ENCODE measurements around the gene AKAP13. TPM values are rescaled to one million over a fixed set of nuclear protein-coding genes. Genes with fewer than 3 reads are reported as not detected.

Gene AKAP13
- total and polyA plus RNA-seq, 5 experiments from 2014 or later = 113 to 244 (median 131) TPM

GRCh38 chr15:85689729-85690128 lies 309.3 kb downstream of the AKAP13 start:
- ATAC-seq (peak; percentile 90 to 92), DNase-seq (peak; percentile 55 to 85 (median 72))
- POLR2A ChIA-PET = interaction anchor here (0.8 to 5.9 kb wide), 8 partner anchors 9 to 310 kb away, joined by 3 to 54 read pairs (median 5); partner anchors contain the start of genes AKAP13 and KLHL25
- Mint-ChIP-seq H3K9me3 (no peaks in the 10 kb centered on the region), H3K4me1 (peaks cover 30 to 77% (median 72%) of the 10 kb centered on the region in 4 donors), H3K27ac (peak overlapping the region; percentile 96 to 100 (median 98)), H3K4me3 (peak overlapping the region; percentile 90 to 100 (median 97)), H3K36me3 (peaks cover 6 to 37% (median 16%) of the 10 kb centered on the region in 3 donors), H3K27me3 (no peaks in the 10 kb centered on the region)

- DNase-seq (peak in 2 of 10 donors; percentile 12 to 20), ATAC-seq (peak; percentile 10 to 33)
- Mint-ChIP-seq H3K4me3 (peak overlapping the region; percentile 90 to 100 (median 97)), H3K27me3 (no peaks in the 10 kb centered on the region), H3K27ac (peak overlapping the region; percentile 96 to 100 (median 98)), H3K4me1 (peaks cover 30 to 86% (median 79%) of the 10 kb centered on the region in 4 donors), H3K36me3 (peaks cover 9 to 39% (median 23%) of the 10 kb centered on the region in 3 donors), H3K9me3 (no peaks in the 10 kb centered on the region)
- POLR2A ChIA-PET = interaction anchor here (0.8 to 5.9 kb wide), 7 partner anchors 8 to 311 kb away, joined by 3 to 54 read pairs (median 6); partner anchors contain the start of genes AKAP13 and KLHL25
Measured at GRCh38 chr15:85690561-85691231, 310.3 kb downstream of the AKAP13 start.

GRCh38 chr15:85691350-85692240 lies 311.2 kb downstream of the AKAP13 start:
- Mint-ChIP-seq H3K27ac (peak overlapping the region; percentile 96 to 100 (median 98)), H3K4me3 (peak overlapping the region; percentile 90 to 100 (median 97)), H3K36me3 (peaks cover 14 to 39% (median 30%) of the 10 kb centered on the region in 3 donors), H3K9me3 (no peaks in the 10 kb centered on the region), H3K27me3 (no peaks in the 10 kb centered on the region), H3K4me1 (peaks cover 31 to 88% (median 80%) of the 10 kb centered on the region in 4 donors)
- ATAC-seq (peak in 1 of 2 donors; percentile 5), DNase-seq (peak in 1 of 10 donors; percentile 4)
- POLR2A ChIA-PET = interaction anchor here (0.6 to 5.9 kb wide), 3 partner anchors 12 to 34 kb away, joined by 4 to 54 read pairs (median 8); no protein-coding TSS in a partner anchor

- POLR2A ChIA-PET = interaction anchor here (0.6 to 5.9 kb wide), 3 partner anchors 12 to 35 kb away, joined by 4 to 54 read pairs (median 8); no protein-coding TSS in a partner anchor
Measured at GRCh38 chr15:85692321-85692720, 311.9 kb downstream of the AKAP13 start.

GRCh38 chr15:85692873-85693272 lies 312.5 kb downstream of the AKAP13 start:
- H3K4me1 Mint-ChIP-seq = peaks cover 29 to 84% (median 77%) of the 10 kb centered on the region in 4 donors
- POLR2A ChIA-PET = interaction anchor here (5.9 kb wide), 1 partner anchor 11 kb away, joined by 54 read pairs; no protein-coding TSS in a partner anchor
- peak overlapping the region; percentile 73 to 99 (median 92) for H3K27ac Mint-ChIP-seq
- peak in 1 of 10 donors; percentile 14 for DNase-seq
- no peak for ATAC-seq
- no peaks in the 10 kb centered on the region for H3K27me3 Mint-ChIP-seq
- no peaks in the 10 kb centered on the region for H3K9me3 Mint-ChIP-seq
- peak overlapping the region; percentile 90 to 100 (median 97) for H3K4me3 Mint-ChIP-seq
- H3K36me3 Mint-ChIP-seq = peaks cover 14 to 50% (median 32%) of the 10 kb centered on the region in 3 donors

More at GRCh38 chr15:85692321-85692720, 311.9 kb downstream of the AKAP13 start:
- DNase-seq (no peak), ATAC-seq (no peak)
- Mint-ChIP-seq H3K4me3 (peak overlapping the region; percentile 90 to 100 (median 97)), H3K9me3 (no peaks in the 10 kb centered on the region), H3K27me3 (no peaks in the 10 kb centered on the region), H3K36me3 (peaks cover 14 to 45% (median 32%) of the 10 kb centered on the region in 3 donors), H3K27ac (peak overlapping the region; percentile 86 to 100 (median 98)), H3K4me1 (peaks cover 31 to 85% (median 79%) of the 10 kb centered on the region in 4 donors)

GRCh38 chr15:85693277-85693676 lies 312.9 kb downstream of the AKAP13 start:
- DNase-seq (no peak), ATAC-seq (no peak)
- Mint-ChIP-seq H3K4me3 (peak overlapping the region; percentile 90 to 100 (median 97)), H3K27ac (peak overlapping the region; percentile 73 to 99 (median 92)), H3K27me3 (no peaks in the 10 kb centered on the region), H3K9me3 (no peaks in the 10 kb centered on the region), H3K4me1 (peaks cover 30 to 84% (median 76%) of the 10 kb centered on the region in 4 donors), H3K36me3 (peaks cover 14 to 53% (median 32%) of the 10 kb centered on the region in 3 donors)
- POLR2A ChIA-PET = interaction anchor here (5.9 kb wide), 1 partner anchor 11 kb away, joined by 54 read pairs; no protein-coding TSS in a partner anchor

- no peaks in the 10 kb centered on the region for H3K9me3 Mint-ChIP-seq
- peaks cover 27 to 83% (median 70%) of the 10 kb centered on the region in 4 donors for H3K4me1 Mint-ChIP-seq
- no peak for ATAC-seq
- no peak for DNase-seq
- peak overlapping the region in 6 of 10 donors; percentile 5 to 100 (median 75) for H3K4me3 Mint-ChIP-seq
- peak overlapping the region in 7 of 10 donors; percentile 69 to 98 (median 92) for H3K27ac Mint-ChIP-seq
- peaks cover 14 to 59% (median 32%) of the 10 kb centered on the region in 3 donors for H3K36me3 Mint-ChIP-seq
- POLR2A ChIA-PET = interaction anchor here (5.9 kb wide), 1 partner anchor 10 kb away, joined by 54 read pairs; no protein-coding TSS in a partner anchor
- H3K27me3 Mint-ChIP-seq = no peaks in the 10 kb centered on the region
Measured at GRCh38 chr15:85694091-85694490, 313.7 kb downstream of the AKAP13 start.

- Mint-ChIP-seq H3K27me3 (no peaks in the 10 kb centered on the region), H3K27ac (peak overlapping the region in 9 of 10 donors; percentile 32 to 100 (median 94)), H3K36me3 (peaks cover 5 to 59% (median 16%) of the 10 kb centered on the region in 3 donors), H3K9me3 (no peaks in the 10 kb centered on the region), H3K4me1 (peaks cover 27 to 84% (median 75%) of the 10 kb centered on the region in 4 donors), H3K4me3 (peak overlapping the region in 7 of 10 donors; percentile 1 to 60 (median 31))
- DNase-seq (no peak), ATAC-seq (no peak)
- POLR2A ChIA-PET = interaction anchor here (8.4 kb wide), 1 partner anchor 9 kb away, joined by 54 read pairs; no protein-coding TSS in a partner anchor
Measured at GRCh38 chr15:85700767-85701166, 320.4 kb downstream of the AKAP13 start.

GRCh38 chr15:85702321-85703101 lies 322.1 kb downstream of the AKAP13 start:
- peak in 1 of 2 donors; percentile 21 for ATAC-seq
- Mint-ChIP-seq H3K27me3 (no peaks in the 10 kb centered on the region), H3K36me3 (peaks cover 0 to 48% (median 9%) of the 10 kb centered on the region in 3 donors), H3K9me3 (no peaks in the 10 kb centered on the region), H3K27ac (peak overlapping the region; percentile 91 to 100 (median 94)), H3K4me3 (peak overlapping the region; percentile 62 to 88 (median 74)), H3K4me1 (peaks cover 32 to 89% (median 78%) of the 10 kb centered on the region in 4 donors)
- POLR2A ChIA-PET = interaction anchor here (1.2 to 8.4 kb wide), 2 partner anchors 11 to 323 kb away, joined by 3 to 54 read pairs; partner anchors contain the start of gene AKAP13
- DNase-seq = peak in 2 of 10 donors; percentile 8 to 23

GRCh38 chr15:85704066-85704465 lies 323.7 kb downstream of the AKAP13 start:
- peaks cover 36 to 94% (median 84%) of the 10 kb centered on the region in 4 donors for H3K4me1 Mint-ChIP-seq
- POLR2A ChIA-PET = interaction anchor here (0.7 to 8.4 kb wide), 3 partner anchors 9 to 17 kb away, joined by 3 to 54 read pairs (median 3); no protein-coding TSS in a partner anchor
- no peaks in the 10 kb centered on the region for H3K27me3 Mint-ChIP-seq
- H3K9me3 Mint-ChIP-seq = no peaks in the 10 kb centered on the region
- peak overlapping the region; percentile 79 to 100 (median 88) for H3K27ac Mint-ChIP-seq
- peaks cover 0 to 50% (median 13%) of the 10 kb centered on the region in 3 donors for H3K36me3 Mint-ChIP-seq
- ATAC-seq (no peak), DNase-seq (no peak)
- peak overlapping the region in 9 of 10 donors; percentile 38 to 75 (median 62) for H3K4me3 Mint-ChIP-seq
